ENCODE measurements around the gene GRK2. TPM values are rescaled to one million over a fixed set of nuclear protein-coding genes. Genes with fewer than 3 reads are reported as not detected.
A peak's percentile ranks its signal among the peaks of the same experiment; 100 is the strongest.

The GRK2 gene
- total and polyA plus RNA-seq, 2 donors (not counting 1 experiment from before 2014, with no cell fraction given), result 294 to 534 TPM

DNA sequence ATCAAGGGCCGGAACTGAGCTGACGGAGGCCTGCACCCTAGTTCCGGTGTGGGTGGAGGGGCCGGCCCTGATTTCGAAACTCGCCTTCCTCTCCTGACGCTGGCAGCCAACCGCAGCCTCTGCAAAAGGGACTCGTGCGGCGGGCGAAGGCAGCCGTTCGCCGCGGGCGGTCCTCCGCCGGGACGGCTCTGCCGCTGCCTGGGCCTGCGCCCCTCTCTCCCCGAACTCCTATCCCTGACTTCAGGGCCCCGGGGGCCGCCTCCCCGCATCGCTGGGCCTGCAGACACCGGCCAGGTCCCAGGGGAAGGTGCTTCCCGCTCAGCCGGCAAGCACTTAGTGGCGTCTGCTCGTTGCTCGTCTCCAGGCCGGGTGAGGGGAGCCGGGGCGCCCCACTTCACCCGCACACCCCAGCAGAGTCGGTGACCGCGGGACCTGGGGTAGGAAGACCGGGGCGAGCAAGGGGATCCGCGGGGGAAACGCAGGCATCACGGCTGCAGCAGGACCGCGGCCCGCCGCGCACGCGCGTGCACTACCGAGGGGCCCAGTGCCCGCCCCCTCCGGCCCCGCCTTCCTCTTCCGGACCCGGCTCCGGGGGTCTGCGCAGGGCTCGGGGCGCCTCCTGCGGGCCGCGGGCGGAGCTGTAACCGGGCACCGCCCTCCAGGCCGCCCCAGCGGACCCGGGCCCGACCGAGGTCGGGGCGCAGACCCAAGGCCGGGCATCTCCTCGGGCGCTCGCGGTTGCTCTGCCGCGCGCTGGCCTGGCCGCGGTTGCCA lies 22.4 kb downstream of the GRK2 start:
- H3K9me3 Mint-ChIP-seq (ENCODE audit: insufficient read depth), result no peaks in the 10 kb centered on the region
- TF ChIP-seq EZH2 (IDR thresholded peaks at IDR 0.05; ENCODE audit: borderline replicate concordance, insufficient read depth, low read depth, low read length, poor library complexity, severe bottlenecking), result no peak
- TF ChIP-seq, protein P1, sequence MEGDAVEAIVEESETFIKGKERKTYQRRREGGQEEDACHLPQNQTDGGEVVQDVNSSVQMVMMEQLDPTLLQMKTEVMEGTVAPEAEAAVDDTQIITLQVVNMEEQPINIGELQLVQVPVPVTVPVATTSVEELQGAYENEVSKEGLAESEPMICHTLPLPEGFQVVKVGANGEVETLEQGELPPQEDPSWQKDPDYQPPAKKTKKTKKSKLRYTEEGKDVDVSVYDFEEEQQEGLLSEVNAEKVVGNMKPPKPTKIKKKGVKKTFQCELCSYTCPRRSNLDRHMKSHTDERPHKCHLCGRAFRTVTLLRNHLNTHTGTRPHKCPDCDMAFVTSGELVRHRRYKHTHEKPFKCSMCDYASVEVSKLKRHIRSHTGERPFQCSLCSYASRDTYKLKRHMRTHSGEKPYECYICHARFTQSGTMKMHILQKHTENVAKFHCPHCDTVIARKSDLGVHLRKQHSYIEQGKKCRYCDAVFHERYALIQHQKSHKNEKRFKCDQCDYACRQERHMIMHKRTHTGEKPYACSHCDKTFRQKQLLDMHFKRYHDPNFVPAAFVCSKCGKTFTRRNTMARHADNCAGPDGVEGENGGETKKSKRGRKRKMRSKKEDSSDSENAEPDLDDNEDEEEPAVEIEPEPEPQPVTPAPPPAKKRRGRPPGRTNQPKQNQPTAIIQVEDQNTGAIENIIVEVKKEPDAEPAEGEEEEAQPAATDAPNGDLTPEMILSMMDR (IDR thresholded peaks at IDR 0.05), result peak; percentile 61
- H3K4me3 ChIP-seq (ENCODE audit: control extremely low read depth in 1 of 5, extremely low read depth in 1 of 5, insufficient read depth in 1 of 5, low read depth in 2 of 5, low read length in 4 of 5), result peak overlapping the region; percentile 31 to 86 (median 79)
- H3K9me3 ChIP-seq (ENCODE audit: control extremely low read depth in 1 of 3, control insufficient read depth in 2 of 3, insufficient read depth in 1 of 3, low read length in 2 of 3), result no peaks in the 10 kb centered on the region
- WGBS (ENCODE audit: insufficient coverage), result under 1% methylated on average over 87 of the region's 87 CpGs
- H2AFZ ChIP-seq (ENCODE audit: insufficient read depth, low read depth, low read length, poor library complexity, severe bottlenecking), result peak overlapping the region; percentile 84
- H3K79me2 ChIP-seq (ENCODE audit: control insufficient read depth, insufficient read depth, low read length), result peaks cover 44% of the 10 kb centered on the region
- ATAC-seq (ENCODE audit: low read depth) (peak; percentile 76), DNase-seq (peak; percentile 95)
- H3K27me3 Mint-ChIP-seq, result no peaks in the 10 kb centered on the region
- H3K27ac ChIP-seq (ENCODE audit: low read length in 2 of 2), result peak overlapping the region; percentile 86 to 92
- H3K4me1 ChIP-seq (ENCODE audit: control insufficient read depth in 2 of 2, insufficient read depth in 2 of 2, low read length in 2 of 2), result peaks cover 44 to 55% of the 10 kb centered on the region in 2 donors
- H3K27ac Mint-ChIP-seq, result peak overlapping the region; percentile 97
- intact Hi-C loops (cut with micrococcal nuclease), result loop anchor here (1.0 to 5.0 kb wide), 6 partner anchors 11 to 216 kb away; partner anchors contain the start of gene PITPNM1
- H3K36me3 ChIP-seq (replicated peaks in 1 of 2; ENCODE audit: control extremely low read depth in 1 of 2, control insufficient read depth in 1 of 2, extremely low read depth in 1 of 2, insufficient read depth in 2 of 2, low read length in 1 of 2), result peaks cover 2 to 66% of the 10 kb centered on the region in 2 experiments
- peak overlapping the region; percentile 76 for H3K4me3 Mint-ChIP-seq
- POLR2A ChIA-PET, result interaction anchor here (0.5 to 4.0 kb wide), 19 partner anchors 8 to 194 kb away, joined by 3 to 131 read pairs (median 5); partner anchors contain the start of genes AIP, CLCF1, GRK2 and POLD4
- H4K20me1 ChIP-seq (ENCODE audit: control insufficient read depth, insufficient read depth, low read length, poor library complexity, severe bottlenecking), result peaks cover 35% of the 10 kb centered on the region
- peak overlapping the region; percentile 92 for H3K9ac ChIP-seq (ENCODE audit: low read length)
- H3K4me1 Mint-ChIP-seq, result peaks cover 45% of the 10 kb centered on the region
- CTCF ChIA-PET, result interaction anchor here (0.6 to 4.3 kb wide), 14 partner anchors 11 to 176 kb away, joined by 3 to 35 read pairs (median 7); partner anchors contain the start of genes GRK2 and POLD4
- peak overlapping the region; percentile 100 for H3K4me2 ChIP-seq (replicated peaks; ENCODE audit: low read depth, low read length, poor library complexity, severe bottlenecking)
- no peaks in the 10 kb centered on the region for H3K27me3 ChIP-seq (replicated peaks in 1 of 4; ENCODE audit: control extremely low read depth in 1 of 4, control insufficient read depth in 3 of 4, insufficient read depth in 4 of 4, low read length in 3 of 4)

Measured in B cell (primary cell).